GM12872 (cell line): Measurements from ENCODE around the gene XIAP.

Experiments
- TF ChIP-seq, protein P1 (sequence below): IDR thresholded peaks from 3 replicates; pipeline ENCODE4 v1.5.1; 2011; ENCODE audit warnings: low read depth, mild to moderate bottlenecking, low read length, moderate library complexity; ENCODE audit not compliant: insufficient read depth

Gene XIAP

GRCh38 chrX:123881330-123881729 is 21.5 kb downstream of the XIAP start:
- TF ChIP-seq, protein P1, sequence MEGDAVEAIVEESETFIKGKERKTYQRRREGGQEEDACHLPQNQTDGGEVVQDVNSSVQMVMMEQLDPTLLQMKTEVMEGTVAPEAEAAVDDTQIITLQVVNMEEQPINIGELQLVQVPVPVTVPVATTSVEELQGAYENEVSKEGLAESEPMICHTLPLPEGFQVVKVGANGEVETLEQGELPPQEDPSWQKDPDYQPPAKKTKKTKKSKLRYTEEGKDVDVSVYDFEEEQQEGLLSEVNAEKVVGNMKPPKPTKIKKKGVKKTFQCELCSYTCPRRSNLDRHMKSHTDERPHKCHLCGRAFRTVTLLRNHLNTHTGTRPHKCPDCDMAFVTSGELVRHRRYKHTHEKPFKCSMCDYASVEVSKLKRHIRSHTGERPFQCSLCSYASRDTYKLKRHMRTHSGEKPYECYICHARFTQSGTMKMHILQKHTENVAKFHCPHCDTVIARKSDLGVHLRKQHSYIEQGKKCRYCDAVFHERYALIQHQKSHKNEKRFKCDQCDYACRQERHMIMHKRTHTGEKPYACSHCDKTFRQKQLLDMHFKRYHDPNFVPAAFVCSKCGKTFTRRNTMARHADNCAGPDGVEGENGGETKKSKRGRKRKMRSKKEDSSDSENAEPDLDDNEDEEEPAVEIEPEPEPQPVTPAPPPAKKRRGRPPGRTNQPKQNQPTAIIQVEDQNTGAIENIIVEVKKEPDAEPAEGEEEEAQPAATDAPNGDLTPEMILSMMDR = no peak

GRCh38 chrX:123882391-123882790 is 22.5 kb downstream of the XIAP start:
- TF ChIP-seq, protein P1 = no peak

DNA sequence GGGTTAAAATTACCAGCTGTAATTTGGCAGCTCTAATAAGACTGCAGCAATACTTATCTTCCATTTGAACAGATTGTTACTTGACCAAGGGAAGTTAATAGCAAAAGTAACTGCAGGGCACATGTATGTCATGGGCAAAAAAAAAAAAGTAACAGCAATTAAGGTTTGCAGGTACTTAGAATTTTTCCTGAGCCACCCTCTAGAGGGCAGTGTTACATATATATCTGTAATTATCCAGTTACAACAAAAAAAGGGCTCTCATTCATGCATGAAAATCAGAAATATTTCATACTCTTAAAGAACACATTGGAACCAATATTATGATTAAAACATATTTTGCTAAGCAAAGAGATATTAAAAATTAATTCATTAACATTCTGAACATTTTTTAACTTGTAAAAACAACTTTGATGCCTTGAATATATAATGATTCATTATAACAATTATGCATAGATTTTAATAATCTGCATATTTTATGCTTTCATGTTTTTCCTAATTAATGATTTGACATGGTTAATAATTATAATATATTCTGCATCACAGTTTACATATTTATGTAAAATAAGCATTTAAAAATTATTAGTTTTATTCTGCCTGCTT is 25.1 kb downstream of the XIAP start:
- TF ChIP-seq, protein P1 = peak; percentile 31; the same call in 1 of the 3 replicates

GRCh38 chrX:123899701-123900100 is 39.8 kb downstream of the XIAP start:
- TF ChIP-seq, protein P1 = no peak

- TF ChIP-seq, protein P1 = no peak
Observed at GRCh38 chrX:123905332-123905731, 45.5 kb downstream of the XIAP start.

GRCh38 chrX:123906557-123907316 is 46.9 kb downstream of the XIAP start:
- TF ChIP-seq, protein P1 = no peak

GRCh38 chrX:123909523-123909922 is 49.7 kb downstream of the XIAP start:
- TF ChIP-seq, protein P1 = no peak
